HepG2 (cell line): ENCODE data around the gene KIFAP3.

Source experiments
- CTCF ChIP-seq: sonication (generic); formaldehyde crosslinking; IDR thresholded peaks from 2 replicates; pipeline ENCODE4 v1.5.0; 2020; ENCODE audit warnings: mild to moderate bottlenecking, missing genetic modification reagents, moderate library complexity
- DNMT1 ChIP-seq: sonication (generic); formaldehyde crosslinking; IDR thresholded peaks from 2 replicates; pipeline ENCODE4 v1.5.1; 2020; ENCODE audit warnings: mild to moderate bottlenecking, missing genetic modification reagents
- FOXK1 ChIP-seq: sonication (generic); formaldehyde crosslinking; IDR thresholded peaks from 2 replicates; pipeline ENCODE4 v1.4.0; 2020; ENCODE audit warnings: low read depth, missing genetic modification reagents, borderline replicate concordance
- HNF4G ChIP-seq, 2 experiments: sonication (generic) in 1 of 2; formaldehyde crosslinking in 1 of 2; IDR thresholded peaks; 2 replicates each; pipeline versions ENCODE4 v1.4.0 to v1.6.1; 2011 to 2020; ENCODE audit warnings: borderline replicate concordance in 2 of 2, low read depth in 2 of 2, mild to moderate bottlenecking in 2 of 2, low read length in 1 of 2, missing genetic modification reagents in 1 of 2, moderate library complexity in 1 of 2
- NCOA1 ChIP-seq: sonication (generic); formaldehyde crosslinking; IDR thresholded peaks from 2 replicates; pipeline ENCODE4 v1.9.0; 2021; ENCODE audit warnings: missing genetic modification reagents
- NFKBIZ ChIP-seq: IDR thresholded peaks from 2 replicates; pipeline ENCODE4 v1.6.1; 2018; ENCODE audit warnings: missing genetic modification reagents, missing compliant biosample characterization
- PRDM4 ChIP-seq: sonication (generic); formaldehyde crosslinking; IDR thresholded peaks from 2 replicates; pipeline ENCODE4 v1.9.0; 2021; ENCODE audit warnings: missing genetic modification reagents, borderline replicate concordance
- SATB2 ChIP-seq: sonication (generic); formaldehyde crosslinking; IDR thresholded peaks from 2 replicates; pipeline ENCODE4 v1.5.0; 2020; ENCODE audit warnings: missing genetic modification reagents
- TBP ChIP-seq: sonication (generic); formaldehyde crosslinking; IDR thresholded peaks from 2 replicates; pipeline ENCODE4 v1.5.0; 2020; ENCODE audit warnings: missing genetic modification reagents
- ZBTB33 ChIP-seq: sonication (generic); formaldehyde crosslinking; IDR thresholded peaks from 2 replicates; pipeline ENCODE4 v1.4.0; 2020; ENCODE audit warnings: missing genetic modification reagents
- ZFY ChIP-seq: sonication (generic); formaldehyde crosslinking; IDR thresholded peaks from 2 replicates; pipeline ENCODE4 v1.4.0; 2020; ENCODE audit warnings: missing genetic modification reagents
- ZNF263 ChIP-seq: sonication (generic); formaldehyde crosslinking; IDR thresholded peaks from 2 replicates; pipeline ENCODE4 v1.4.0; 2020; ENCODE audit warnings: missing genetic modification reagents
- ZNF776 ChIP-seq: sonication (generic); formaldehyde crosslinking; IDR thresholded peaks from 2 replicates; pipeline ENCODE4 v1.4.0; 2020; ENCODE audit warnings: mild to moderate bottlenecking, missing genetic modification reagents

- TF ChIP-seq PRDM4 (CRISPR knock-in tag) (no peak), ZFY (no peak), HNF4G (IDR thresholded peaks at IDR 0.05; ENCODE audit: borderline replicate concordance, low read depth, low read length) (no peak), HNF4G (CRISPR knock-in tag; IDR thresholded peaks at IDR 0.05; ENCODE audit: borderline replicate concordance, low read depth) (no peak), TBP (CRISPR knock-in tag) (no peak), NFKBIZ (CRISPR knock-in tag) (no peak), FOXK1 (CRISPR knock-in tag) (no peak), ZNF776 (CRISPR knock-in tag) (no peak), ZBTB33 (CRISPR knock-in tag) (no peak), ZNF263 (CRISPR knock-in tag) (no peak), NCOA1 (CRISPR knock-in tag) (no peak), DNMT1 (CRISPR knock-in tag) (no peak), CTCF (no peak), SATB2 (CRISPR knock-in tag) (no peak)
These were observed 61.6 kb downstream of the KIFAP3 start for GRCh38 chr1:170012920-170013319.
